GM20431 (cell line): Measurements from ENCODE around the gene SETD6.

Source experiments
- in situ Hi-C: fragments of 300-500 bp; cut with MseI, MboI; formaldehyde crosslinking; loops from one replicate; pipeline ENCODE4 v1.15.0; 2020; ENCODE audit warnings: low sequenced_read_pairs; ENCODE audit not compliant: unreplicated experiment

The SETD6 gene

GRCh38 chr16:58492735-58493134 lies 22.6 kb upstream of the SETD6 start:
- in situ Hi-C loops = no loop called here

DNA sequence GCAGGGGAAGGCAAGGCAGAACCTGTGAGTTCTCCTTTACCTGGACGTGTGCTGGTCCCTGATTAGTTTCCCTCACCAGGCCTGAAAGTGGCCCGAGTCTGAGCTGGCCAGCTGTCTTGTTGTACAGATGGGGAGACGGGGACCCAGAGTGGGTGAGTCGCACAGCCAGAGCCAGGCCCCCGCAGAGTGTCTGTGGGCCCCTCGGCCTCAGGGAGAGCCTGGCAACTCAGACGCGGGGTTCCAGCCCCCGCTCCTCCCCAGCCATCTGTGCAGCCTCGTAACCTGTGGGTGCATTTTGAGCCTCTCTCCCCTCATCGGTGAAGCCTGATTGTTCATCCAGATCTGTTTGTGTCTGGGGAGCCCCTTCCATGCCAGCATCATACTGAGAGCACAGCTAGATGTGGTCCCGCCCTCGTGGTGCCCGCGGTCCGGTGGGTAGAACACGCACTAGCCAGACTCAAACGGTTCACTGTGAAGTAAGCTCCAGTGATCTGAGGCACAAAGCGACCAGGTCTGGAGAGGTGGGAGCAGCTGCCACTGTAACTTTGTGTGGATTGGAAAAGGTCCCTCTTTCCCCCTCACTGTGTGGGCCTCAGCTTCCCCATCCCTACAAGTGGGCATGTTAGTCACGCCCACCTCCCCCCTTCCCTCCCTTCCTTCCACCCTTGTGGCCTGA lies 21.4 kb upstream of the SETD6 start:
- in situ Hi-C loops = no loop called here

DNA sequence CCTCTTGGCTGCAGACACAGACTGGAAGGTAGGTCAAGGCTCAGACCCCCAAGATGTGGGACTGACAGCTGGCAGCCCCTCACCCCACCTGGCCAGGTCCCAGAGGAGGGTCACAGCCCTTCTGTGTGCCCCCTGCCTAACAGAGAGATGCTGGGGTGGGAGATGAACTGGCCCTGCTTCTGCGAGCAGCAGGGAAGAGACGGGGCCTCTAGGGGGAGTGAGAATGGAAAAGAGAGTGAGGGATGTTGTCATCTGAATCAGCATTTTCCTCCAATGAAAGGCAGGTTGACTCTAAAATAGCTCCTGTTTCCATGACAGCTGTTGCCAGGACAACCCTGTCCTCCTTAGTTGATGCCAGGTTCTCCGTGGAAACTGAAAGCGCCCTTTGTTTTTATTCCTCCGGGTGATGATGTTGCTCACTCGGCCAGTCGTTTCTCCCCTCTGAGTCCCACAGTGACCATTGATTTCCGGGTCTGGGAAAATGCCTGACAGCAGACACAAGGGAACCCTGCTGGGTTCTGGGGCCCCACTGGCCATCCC lies 20.3 kb upstream of the SETD6 start:
- in situ Hi-C loops = no loop called here

GRCh38 chr16:58495521-58496331 lies 19.6 kb upstream of the SETD6 start:
- in situ Hi-C loops = no loop called here

- in situ Hi-C loops = no loop called here
Observed at GRCh38 chr16:58497468-58497867, 17.8 kb upstream of the SETD6 start.

GRCh38 chr16:58497935-58498334 lies 17.4 kb upstream of the SETD6 start:
- in situ Hi-C loops = no loop called here

- in situ Hi-C loops = no loop called here
Observed at GRCh38 chr16:58498341-58499091, 16.8 kb upstream of the SETD6 start.

DNA sequence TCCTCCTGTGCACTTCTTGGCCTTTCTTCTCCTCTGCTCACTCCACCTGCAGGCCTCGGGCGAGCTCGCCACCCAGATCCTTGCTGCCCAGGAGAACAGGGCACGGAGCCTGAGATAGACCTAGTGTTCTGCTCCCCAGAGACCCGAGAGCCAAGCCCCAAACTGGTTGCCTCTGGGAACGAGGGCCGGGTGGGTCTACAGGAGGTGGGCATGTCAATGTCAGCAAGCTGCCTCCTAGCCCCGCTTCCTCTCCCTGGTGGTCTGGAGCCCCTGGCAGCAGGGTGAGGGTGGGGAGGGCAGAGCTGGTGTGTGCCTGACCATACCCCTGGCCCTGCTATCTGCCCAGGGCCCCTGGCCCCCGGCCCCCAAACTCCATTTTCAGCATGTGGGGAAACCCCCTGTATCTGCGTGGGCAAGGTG lies 16.2 kb upstream of the SETD6 start:
- in situ Hi-C loops = no loop called here

- in situ Hi-C loops = no loop called here
Observed at GRCh38 chr16:58499615-58500351, 15.5 kb upstream of the SETD6 start, which contains the start of gene NDRG4. Gene NDRG4 (plus strand): TSS chr16:58500143. CDS start chr16:58500249, 106 bp downstream.

GRCh38 chr16:58500430-58501241 lies 14.7 kb upstream of the SETD6 start:
- in situ Hi-C loops = no loop called here

DNA sequence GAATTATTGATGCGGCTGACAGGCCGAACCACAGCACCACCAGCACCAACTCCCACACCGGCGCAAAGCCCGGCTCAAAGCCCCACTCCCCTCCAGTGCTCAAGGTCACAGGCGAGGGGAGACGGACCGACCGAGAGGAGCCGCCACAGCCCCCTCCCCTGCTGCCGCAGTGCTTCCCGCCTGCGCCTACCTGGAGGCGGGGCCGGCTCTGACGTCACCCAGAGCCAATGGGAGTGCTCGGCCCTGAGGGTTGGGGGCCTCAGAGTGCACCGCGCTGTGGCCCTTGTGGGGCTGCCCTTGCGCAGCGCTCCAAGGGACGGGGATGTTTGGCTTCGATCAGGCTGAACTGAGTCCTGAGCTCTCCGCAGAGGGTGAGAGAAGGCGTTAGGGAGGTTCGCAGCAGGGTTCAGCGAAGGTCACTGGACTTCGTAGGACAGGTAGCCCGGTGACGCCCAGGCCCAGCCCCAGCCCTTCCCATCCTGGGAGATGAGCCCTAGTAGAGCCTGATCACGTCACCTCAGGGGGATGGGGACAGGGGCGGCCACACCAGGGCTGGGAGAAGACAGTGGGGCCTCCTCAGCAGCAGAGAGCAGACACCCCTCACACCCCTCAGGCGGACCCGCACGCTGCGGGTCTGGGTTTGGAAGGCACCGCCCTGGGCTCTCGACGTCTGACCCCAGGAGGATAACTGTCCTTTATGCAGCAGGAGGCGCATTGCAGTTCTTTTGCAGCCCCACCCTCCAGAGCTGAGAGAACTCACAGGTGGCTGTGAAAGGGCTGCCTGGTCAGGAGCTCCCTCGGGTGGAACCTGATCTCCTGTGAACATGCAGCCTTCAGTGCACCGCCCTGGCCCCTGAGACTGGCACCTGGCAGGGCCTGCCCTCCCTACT lies 13.8 kb upstream of the SETD6 start:
- in situ Hi-C loops = no loop called here

DNA sequence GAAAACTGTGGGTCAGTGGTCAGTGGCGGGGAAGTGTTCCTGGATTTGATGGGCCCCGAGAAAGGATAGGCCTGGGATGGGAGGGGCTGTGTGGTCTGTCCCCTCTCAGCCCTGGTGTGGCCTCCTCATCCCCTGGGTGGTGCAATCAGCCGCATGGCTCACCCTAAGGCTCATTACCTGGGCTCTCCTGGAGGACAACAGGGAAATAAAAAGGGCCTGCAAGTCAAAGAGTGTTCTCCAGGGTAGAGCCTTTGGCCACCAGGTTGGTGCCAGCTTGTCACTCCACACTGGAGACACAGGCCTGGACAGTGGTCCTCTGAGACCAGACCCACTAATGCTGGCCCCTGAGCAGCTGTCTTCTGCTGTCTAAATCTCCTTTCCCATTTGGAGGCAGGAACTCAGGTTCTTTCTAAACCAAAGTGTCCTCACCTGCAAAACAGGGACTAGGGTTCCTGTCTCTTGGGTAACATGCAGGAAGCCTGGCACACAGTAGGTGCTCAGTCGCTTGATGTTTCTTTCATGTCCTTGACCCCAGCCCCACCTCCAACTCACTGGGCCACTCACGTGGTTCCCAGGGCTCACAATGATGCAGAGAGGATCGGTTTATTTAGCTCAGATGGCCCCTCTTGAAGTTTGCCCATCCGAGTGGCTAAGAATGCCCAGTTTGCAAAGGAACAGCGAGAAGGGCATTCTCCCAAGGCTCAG lies 12.9 kb upstream of the SETD6 start:
- in situ Hi-C loops = no loop called here

DNA sequence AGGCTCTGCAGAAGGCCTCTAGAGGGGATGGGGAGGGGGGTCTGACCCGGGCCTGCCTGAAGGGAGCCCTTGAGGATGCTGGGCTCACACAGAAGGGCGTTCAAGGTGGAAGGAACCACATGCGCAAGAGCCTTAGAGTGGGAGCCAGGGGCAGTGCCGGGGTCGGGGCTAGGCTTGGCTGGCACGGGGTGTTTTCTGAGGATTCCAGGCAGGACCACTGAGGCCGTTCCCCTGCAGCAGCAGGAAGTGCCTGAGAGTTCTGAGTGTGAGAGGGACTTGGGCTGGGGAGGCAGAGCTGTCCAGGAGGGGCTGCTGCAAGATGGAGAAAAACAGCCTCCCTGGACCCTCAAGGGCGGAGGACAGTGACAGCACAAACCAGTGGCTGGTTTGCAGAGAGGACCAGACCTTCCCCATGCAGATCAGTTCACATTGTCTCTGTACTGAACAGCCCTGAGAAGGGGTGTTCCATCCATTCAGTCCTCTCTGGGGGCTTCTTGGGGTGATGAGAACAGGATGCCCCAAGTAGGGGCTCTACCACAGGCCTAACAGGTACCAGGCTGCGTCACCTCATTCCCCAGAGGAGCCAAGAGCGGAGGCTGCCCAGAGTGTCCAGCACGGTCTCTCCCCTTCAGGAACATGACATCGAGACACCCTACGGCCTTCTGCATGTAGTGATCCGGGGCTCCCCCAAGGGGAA lies 12.0 kb upstream of the SETD6 start:
- in situ Hi-C loops = no loop called here

- in situ Hi-C loops = no loop called here
Observed at GRCh38 chr16:58503863-58504688, 11.2 kb upstream of the SETD6 start.

- in situ Hi-C loops = no loop called here
Observed at GRCh38 chr16:58506241-58507194, 8.8 kb upstream of the SETD6 start.
